Tongue (tissue), 2 donors: Measurements from ENCODE around the gene LENG1. TPM values are rescaled to one million over a fixed set of nuclear protein-coding genes. Genes with fewer than 3 reads are reported as not detected.
"Not testable (repeated sequence)": the region's sequence is repeated elsewhere in the genome, so short reads cannot be mapped to it uniquely, and the experiment has no call there.

Experiments used
- DNase-seq: peaks from one replicate; pipeline ENCODE4 v3.0.0-alpha.2; 2015
- total RNA-seq: library from RNA; depleted of rRNA; stranded (reverse); fragments of >200 nt; gene quantifications from one replicate; pipeline ENCODE4 v1.2.3, GENCODE V29; 2014

The LENG1 gene
- total RNA-seq, 1 donor from 2014 or later: 7.5 TPM

GRCh38 chr19:54189145-54189734 lies 29.7 kb upstream of the LENG1 start, which contains the start of gene MBOAT7:
MBOAT7 (minus strand) TSS chr19:54189580; CDS start chr19:54188508, 1,072 bp downstream.
- DNase-seq: no peak

- no peak for DNase-seq
These were observed 28.8 kb upstream of the LENG1 start for GRCh38 chr19:54188215-54188871.

GRCh38 chr19:54186934-54187381 lies 27.4 kb upstream of the LENG1 start:
- DNase-seq: no peak

- DNase-seq: no peak
These were observed 26.8 kb upstream of the LENG1 start for GRCh38 chr19:54186351-54186750.

DNA sequence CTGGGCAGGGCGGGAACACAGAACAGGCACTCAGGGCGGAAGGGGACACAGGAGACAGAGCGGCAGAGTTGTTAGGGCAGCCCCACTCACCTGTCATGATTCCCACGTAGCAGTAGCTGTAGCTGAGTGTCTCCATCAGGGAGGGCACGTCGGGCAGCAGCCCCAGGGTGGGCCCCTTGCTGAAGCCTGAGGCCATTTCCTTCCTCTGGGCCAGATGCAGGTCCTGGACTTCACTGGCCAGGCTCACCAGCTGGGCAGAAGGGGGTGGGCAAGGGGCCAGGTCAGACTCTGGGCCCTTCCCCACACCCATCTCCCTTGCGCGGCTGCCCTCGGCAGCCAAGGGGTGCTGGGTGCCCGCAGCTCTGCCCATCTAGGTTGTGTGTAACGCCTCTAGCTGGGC lies 23.9 kb upstream of the LENG1 start:
- DNase-seq: no peak

DNA sequence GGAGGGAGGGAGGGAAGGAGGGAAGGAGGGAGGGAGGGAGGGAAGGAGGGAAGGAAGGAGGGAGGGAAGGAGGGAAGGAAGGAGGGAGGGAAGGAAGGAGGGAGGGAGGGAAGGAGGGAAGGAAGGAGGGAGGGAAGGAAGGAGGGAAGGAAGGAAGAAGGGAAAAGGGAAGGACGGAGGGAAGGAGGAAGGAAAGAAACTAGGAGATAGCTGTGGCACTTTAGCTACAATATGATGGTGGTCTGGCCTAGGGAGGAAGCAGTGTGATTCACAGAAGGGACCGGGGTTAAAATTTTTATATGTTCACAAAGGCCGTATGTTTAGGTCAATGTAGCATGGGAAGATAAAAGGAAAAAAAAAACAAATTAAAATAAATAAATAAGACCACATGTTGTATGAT lies 22.4 kb upstream of the LENG1 start:
- not testable (repeated sequence) for DNase-seq

GRCh38 chr19:54180691-54181091 lies 21.2 kb upstream of the LENG1 start:
- DNase-seq: no peak

GRCh38 chr19:54179921-54180461 lies 20.5 kb upstream of the LENG1 start:
- DNase-seq: peak; percentile 77

DNA sequence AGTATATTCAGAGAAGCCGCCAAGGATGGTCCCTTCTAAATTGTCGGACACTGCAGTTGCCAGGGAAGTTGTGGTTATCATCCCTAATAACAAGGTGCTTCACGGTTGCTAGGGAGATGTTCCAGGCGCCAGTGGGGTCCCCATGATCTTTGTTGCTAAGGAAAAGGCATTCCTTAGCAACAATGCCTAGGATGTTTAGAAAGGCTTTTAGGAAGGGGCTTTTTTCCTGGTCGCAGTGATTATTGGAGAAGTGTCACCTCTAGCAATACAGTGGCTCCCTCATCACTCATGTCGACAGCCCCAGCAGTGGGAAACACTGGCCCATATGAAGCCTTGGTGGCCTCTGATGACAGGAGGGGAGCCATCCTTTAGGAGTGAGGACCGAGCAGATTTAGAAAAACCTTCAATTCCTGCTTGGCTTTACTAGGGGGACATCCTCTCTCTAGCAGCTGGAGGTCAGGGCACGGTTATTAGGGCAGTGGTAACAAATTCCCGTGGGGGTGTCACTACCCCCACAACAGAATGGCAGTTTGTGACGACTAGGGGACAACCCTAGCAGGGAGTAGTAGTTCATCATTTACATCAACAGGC lies 19.8 kb upstream of the LENG1 start:
- DNase-seq: no peak

DNA sequence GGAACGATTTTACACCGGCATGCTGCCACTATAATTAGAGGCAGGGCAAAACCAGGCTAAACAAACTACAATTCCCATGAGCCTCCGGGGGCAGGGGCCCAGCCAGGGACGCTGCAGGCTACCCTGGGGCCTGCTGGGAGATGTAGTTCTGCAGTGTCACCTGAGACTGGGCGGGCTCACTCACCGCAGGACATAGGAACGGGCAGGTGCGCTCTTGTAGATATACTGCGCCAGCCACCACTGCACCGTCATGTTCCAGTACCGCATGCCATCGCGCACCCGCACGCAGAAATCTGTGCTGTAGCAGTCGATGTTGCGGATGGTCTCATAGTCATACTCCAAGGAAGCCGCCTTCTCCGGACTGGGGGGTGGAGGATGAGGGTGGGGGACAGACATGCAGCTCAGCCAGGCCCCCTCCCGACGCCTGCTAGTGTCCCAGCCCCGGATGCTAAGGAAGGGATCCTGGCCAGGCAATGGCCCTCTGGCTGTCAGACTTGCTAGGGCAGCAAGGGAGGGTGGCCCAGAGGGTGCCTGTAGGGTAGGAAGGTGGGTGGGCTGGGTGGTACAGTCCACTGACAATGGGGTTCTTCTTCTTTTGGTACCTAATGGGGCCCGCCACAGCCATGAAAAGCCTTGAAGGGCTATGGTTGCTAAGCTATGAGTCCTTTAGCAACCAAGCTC lies 19.2 kb upstream of the LENG1 start:
- DNase-seq: peak; percentile 63

DNA sequence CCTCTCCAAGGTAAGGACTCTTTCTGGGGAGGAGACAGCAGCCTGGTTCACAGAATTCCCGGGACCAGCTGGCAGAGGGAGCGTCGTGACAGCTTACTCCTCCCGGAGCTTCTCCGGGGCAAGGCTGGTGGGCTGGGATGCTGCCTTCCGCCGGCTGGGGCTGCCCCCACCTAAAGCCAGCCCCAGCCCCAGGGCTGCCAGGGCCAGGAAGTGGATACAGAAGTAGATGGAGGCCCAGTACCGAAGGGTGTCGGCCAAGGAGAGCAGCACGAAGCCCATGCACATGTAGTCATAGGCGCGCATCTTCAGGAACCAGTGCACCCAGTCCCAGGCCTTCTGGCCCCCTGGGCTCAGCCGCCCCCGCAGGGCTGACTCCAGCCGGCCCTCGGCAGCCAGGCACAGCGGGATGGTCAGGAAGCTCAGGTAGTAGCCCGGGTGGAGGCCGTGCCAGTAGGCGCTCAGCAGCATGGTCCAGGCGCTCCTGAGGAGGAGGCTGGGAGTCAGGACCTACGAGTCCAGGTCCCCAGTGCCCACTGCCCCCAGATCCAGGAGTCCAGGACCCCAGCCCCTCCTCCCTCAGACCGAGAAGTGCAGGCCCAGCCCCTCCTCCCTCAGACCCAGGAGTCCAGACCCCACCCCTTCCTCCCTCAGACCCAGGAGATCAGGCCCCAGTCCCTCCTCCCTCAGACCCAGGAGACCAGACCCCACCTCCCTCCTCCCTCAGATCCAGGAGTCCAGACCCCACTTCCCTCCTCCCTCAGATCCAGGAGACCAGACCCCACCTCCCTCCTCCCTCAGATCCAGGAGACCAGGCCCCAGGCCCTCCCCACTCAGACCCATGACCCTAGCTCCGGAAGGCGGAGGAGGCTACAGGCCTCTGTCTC lies 14.7 kb upstream of the LENG1 start:
- DNase-seq: no peak

DNA sequence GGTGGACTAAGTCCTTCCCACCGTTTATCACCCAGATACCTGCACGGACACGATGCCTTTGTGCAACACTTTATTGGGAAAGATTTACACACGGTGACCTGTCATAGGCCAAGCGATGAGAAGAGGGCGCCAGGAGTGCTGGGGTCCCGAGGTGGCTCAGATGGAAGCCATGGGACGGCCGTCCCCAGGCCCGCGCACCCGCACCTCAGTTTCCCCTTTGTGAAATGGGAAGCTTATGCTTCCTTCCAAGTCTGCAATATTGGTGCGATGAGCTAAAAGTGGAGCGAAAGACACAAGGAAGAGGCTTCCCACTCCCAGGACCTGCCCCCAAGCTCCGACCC lies 13.8 kb upstream of the LENG1 start:
- no peak for DNase-seq

- DNase-seq: no peak
These were observed 13.2 kb upstream of the LENG1 start, which contains the start of gene TMC4 for GRCh38 chr19:54172471-54173358. TMC4 (minus strand) TSS chr19:54173160; CDS start chr19:54173117, 43 bp downstream.

DNA sequence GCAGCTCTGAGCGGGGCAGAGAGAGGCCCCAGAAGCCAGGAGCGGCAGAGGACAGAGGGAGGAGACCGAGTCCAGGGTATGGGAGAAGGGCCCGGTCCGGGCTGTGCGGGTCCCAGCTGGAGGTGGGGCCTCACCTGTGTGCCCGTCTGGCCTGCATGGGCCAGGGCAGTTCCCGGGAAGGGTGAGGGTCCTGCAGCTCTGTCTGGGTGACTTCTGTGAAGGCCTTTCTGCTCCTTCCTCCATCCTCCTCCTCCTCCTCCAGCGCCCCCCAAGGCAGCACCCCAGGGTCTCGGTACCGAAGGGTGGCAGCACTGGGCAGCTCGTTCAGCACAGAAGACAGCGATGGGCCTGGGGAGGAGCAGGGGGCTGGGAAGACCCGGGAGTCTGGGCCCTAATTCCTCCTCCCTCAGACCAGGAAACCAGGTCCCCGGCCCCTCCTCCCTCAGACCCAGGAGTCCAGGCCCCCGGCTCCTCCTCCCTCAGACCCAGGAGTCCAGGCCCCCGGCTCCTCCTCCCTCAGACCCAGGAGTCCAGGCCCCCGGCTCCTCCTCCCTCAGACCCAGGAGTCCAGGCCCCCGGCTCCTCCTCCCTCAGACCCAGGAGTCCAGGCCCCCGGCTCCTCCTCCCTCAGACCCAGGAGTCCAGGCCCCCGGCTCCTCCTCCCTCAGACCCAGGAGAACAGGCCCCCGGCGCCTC lies 12.4 kb upstream of the LENG1 start:
- not testable (repeated sequence) for DNase-seq

DNA sequence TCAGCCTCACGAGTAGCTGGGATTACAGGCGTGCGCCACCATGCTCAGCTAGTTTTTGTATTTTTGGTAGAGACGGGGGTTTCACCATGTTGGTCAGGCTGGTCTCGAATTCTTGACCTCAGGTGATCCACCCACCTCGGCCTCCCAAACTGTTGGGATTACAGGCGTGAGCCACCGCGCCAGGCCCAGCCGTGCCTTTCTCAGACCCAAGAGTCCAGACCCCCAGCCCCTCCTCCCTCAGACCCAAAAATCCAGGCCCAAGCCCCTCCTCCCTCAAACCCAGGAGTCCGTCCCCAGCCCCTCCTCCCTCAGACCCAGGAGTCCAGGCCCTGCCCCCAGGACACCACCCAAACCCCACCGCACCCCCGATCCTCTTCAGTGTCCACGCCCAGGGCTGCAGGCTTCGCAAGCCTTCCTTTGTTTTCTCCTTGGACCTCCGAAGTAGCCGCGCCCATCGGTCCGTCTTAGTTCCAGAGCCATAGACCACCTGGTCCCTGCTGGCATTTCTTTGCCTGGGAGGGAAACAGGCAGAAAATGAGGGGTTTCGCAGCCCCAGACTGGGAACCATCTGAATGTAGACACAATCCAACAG lies 9.7 kb upstream of the LENG1 start:
- no peak for DNase-seq

GRCh38 chr19:54168174-54168917 lies 8.8 kb upstream of the LENG1 start:
- peak; percentile 96 for DNase-seq

- DNase-seq: no peak
These were observed 5.7 kb upstream of the LENG1 start for GRCh38 chr19:54165222-54165621.

GRCh38 chr19:54164369-54165068 lies 5.0 kb upstream of the LENG1 start:
- no peak for DNase-seq
